NCI-H1694 treated with DMSO at 0.1 percent for 48 hours (cell line): Measurements from ENCODE around the gene REEP2.
A peak's percentile ranks its signal among the peaks of the same experiment; 100 is the strongest.

Experiments used
- DNase-seq: peaks from one replicate; lab custom pipeline; 2025; lab: John Stamatoyannopoulos, UW

Gene REEP2

GRCh38 chr5:138448481-138449398 is 9.9 kb downstream of the REEP2 start:
- DNase-seq, result peak; percentile 58

DNA sequence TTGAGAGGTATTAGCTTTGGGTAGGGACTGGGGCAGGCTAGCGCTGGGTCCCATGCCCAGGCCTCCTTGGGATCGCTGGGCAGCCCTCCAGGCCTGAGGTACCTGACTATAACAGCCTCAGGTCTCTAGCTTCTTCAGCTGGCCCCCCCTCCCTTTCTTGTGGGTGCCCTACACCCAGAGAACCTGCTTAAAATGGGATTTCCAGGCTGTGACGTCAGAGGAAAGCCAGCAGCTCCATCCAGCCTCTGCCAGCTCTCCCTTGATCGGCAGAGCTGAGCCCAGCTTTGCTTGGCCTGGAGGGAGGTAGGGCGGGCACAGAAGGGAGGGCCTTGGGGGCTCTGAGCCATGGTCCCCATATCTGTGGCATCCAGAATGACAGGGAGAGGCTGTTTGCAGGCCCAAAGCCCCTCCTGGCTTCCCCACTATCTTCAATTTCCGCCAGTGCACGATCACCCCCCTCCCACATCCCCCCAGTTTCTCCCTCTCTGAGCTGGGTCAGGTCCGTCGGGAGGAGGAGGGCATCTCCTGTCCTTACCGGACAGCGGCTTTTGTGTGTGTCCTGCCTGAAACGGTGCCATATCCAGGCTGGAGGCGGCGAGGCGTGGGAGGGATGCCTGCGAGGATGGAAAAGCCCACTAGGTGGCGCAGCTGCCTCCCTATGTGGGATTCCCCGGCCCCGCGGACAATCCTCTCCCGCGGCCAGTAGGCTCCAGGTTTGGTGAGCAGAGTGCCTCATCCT is 10.8 kb downstream of the REEP2 start:
- DNase-seq, result peak; percentile 50

DNA sequence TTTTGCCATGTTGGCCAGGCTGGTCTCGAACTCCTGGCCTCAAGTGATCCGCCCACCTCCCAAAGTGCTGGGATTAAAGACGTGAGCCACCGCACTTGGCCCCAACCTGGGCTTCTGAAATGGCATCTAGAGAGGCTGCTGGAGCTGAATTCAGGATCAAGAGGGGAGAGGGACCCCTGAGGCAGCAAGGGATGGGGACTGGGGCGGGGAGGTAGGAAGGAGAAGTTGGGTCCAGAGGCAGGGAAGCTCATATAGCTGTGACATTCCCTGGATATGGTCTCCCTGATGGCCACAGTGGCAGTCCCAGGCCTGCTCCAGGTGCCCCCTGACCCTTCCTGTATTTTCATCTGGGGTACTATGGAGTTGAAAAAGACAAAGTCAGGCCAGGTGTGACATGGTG is 12.1 kb downstream of the REEP2 start:
- DNase-seq, result no peak

GRCh38 chr5:138452720-138453119 is 13.9 kb downstream of the REEP2 start:
- DNase-seq, result no peak

- no peak for DNase-seq
Observed at GRCh38 chr5:138453590-138453989, 14.7 kb downstream of the REEP2 start.

DNA sequence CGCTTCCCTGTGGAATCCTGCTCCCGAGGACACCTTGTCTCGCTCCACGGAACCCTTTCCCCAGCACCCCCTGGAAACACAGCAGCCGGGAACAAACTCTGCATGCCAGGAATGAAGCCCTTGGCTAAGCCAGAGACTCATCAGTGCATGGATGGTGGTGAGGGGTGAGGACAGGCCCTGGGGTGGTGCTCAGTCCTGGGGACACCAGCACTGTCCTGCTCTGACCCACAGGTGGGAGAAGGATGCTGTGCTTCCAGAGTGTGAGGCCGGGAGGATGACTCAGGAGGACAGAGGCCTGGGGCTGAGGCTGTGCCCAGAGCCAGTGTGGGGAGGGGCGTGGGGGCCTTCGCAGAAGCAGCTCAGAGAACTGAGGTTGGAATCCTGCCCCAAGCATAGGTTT is 15.3 kb downstream of the REEP2 start:
- no peak for DNase-seq

- no peak for DNase-seq
Observed at GRCh38 chr5:138455232-138455930, 16.5 kb downstream of the REEP2 start.

GRCh38 chr5:138457531-138458275 is 18.8 kb downstream of the REEP2 start:
- DNase-seq, result no peak

DNA sequence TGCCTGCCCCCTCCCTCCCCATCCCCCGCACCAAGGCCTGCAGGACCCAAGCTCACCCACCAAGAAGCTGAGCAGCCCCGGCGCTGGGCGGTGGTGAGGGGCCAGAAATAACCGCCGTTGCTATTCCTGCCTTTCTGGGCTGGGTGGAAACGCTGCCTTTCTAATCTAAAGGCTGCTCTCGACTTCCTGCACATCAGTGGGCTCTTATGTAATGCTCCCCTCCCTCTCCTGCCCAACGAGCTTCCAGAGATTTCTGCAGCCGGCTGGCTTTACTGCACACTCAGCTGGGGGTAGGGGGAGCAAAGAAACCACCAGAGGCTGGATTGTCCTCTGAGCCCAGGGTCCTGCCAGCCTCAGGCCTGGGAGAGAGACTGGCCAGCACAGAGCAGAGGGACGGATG is 19.5 kb downstream of the REEP2 start:
- DNase-seq, result no peak

DNA sequence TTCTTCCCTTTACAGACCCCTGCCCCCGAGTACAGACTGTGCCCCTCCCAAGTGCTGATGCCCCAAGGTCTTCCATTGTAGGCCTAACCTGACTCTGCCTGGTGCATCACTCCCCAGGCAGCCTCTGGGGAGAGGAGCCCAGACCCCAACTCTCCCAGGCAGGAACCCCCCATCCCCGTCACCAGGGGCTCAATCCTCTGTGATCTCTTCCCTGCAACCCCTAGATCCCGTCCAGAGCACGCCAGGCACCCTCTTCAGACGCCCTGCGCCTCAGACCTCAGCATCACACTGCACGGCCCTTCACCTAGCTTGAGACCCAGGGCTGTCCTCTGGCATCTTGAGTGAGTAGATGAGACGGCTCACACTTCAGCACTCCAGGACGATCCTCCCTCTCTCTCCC is 20.0 kb downstream of the REEP2 start:
- no peak for DNase-seq

- DNase-seq, result no peak
Observed at GRCh38 chr5:138459311-138459933, 20.6 kb downstream of the REEP2 start.

DNA sequence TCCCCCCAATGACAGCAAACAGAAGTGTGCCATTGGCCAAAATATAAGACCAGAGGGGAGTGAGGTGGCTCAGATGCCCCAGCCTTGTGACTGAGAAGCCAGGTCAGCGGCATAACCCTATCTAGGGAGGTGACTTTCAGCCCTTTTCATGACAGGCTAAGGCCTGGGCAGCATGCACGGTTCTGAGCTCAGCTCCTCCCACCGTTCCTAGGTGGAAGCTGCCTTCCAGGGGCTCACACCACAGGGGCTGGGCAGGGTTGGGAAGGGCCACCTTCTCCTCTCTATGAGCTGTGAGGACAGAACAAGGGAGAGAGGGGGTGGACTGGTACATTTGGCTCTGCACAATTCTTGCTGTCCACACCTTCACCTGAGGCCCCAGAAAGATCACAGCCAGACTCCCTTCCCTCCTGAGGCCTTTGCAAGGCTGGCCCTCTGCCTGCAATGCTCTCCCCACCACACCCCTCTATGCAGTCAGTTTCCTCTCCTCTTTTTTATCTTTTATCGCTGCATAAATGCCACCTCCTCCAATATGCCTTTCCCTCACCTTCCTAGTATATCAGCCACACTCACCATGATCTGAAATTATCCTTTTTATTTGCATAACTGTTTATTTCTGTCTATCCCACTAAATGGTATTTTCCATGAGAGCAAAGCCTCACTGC is 21.3 kb downstream of the REEP2 start:
- DNase-seq, result no peak

DNA sequence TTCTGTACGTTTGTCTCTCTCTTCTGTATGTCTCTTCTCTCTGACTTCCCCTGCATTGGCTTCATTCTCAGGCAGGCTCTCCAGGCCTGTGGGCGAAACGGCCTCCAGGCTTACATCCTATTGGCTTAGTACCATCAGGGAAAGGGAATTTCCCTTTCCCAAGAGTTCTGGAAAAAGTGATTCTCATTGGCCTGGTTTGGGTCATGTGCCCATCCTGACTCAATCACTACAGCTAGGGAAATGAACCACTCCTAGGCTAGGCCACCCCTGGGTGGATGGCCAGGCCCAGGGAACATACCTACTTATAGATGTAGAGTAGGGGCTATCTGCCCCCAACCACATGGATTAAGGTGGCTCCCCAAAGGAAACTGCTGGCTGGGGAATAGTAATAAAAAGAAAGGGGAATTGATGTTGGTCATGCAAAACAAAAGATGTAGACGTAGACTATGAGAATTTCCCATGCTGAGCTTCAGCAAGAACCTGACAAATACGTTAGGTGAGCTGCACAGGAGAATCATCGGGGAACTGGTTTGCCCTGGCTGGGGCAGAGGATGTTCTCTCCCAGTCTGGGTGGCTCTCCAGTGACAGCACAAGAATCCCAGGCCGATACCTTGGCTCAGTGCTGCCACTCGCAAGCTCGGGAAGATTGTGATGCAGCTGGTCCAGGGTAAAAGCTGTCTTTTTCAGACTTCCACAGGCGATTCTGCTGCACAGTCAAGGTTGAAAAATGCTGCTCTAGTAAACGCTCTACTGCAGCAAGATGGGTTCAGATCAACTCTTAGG is 22.7 kb downstream of the REEP2 start:
- DNase-seq, result no peak

GRCh38 chr5:138463419-138464007 is 24.7 kb downstream of the REEP2 start:
- no peak for DNase-seq

- DNase-seq, result peak; percentile 79
Observed at GRCh38 chr5:138464008-138464387, 25.1 kb downstream of the REEP2 start.

DNA sequence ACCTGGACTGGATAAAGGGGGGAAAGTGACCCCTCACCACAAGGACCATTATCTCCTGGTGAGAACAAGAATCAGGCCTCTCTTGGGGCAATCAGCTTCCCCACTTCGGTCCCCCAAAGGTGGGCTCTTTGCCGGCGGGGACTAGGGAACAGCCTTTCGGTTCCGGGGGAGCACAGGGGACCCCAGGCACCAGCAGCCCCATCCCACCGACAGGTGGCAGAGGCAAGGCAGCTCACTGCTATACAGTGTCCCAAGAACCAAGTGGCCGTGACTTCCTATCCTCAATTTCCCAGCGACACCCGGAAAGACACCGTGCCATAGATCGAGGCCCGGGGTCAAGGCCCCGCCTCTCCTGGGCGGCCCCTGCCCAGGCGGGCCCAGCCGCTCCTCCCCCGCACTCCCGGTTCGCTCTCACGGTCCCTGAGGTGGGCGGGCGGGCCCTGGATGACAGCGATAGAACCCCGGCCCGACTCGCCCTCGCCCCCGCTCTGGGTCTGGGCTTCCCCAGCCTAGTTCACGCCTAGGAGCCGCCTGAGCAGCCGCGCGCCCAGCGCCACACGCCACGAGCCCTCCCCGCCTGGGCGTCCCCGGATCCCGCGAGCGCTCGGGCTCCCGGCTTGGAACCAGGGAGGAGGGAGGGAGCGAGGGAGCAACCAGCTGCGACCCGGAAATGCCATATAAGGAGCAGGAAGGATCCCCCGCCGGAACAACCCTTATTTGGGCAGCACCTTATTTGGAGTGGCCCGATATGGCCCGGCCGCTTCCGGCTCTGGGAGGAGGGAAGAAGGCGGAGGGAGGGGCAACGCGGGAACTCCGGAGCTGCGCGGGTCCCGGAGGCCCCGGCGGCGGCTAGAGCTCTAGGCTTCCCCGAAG is 25.8 kb downstream of the REEP2 start:
- peak; percentile 95 for DNase-seq

GRCh38 chr5:138465261-138466124 is 26.6 kb downstream of the REEP2 start, which contains the start of gene EGR1:
TSS of gene EGR1 (plus strand) at chr5:138465479. CDS start at chr5:138465762, 283 bp downstream.
- peak; percentile 85 for DNase-seq
